Activated naive CD4-positive, alpha-beta T cell treated with anti-CD3 and anti-CD28 coated beads, Interleukin-2, amount 10 ng/mL, durations not matched to agents 7 days and 5 days (primary cell): ENCODE measurements around the gene VARS2.

Experiments
- CTCF ChIA-PET: fragments of 350-600 bp; sonication (Branson Sonifier 250); formaldehyde crosslinking; loops from one replicate; lab custom pipeline; 2021; ENCODE audit warnings: antibody characterized with exemption; lab: Charles Lee
- DNase-seq: peaks from one replicate; pipeline ENCODE4 v3.0.0-alpha.2; 2020
- H3K27ac Mint-ChIP-seq: one replicate; pipeline ENCODE4 v1.8.0; 2021; ENCODE audit warnings: mild to moderate bottlenecking, moderate library complexity, mixed read lengths
- H3K27me3 Mint-ChIP-seq: one replicate; pipeline ENCODE4 v1.8.0; 2021; ENCODE audit warnings: mild to moderate bottlenecking, mixed read lengths
- H3K36me3 Mint-ChIP-seq: one replicate; pipeline ENCODE4 v1.8.0; 2021; ENCODE audit warnings: mixed read lengths
- H3K4me1 Mint-ChIP-seq: one replicate; pipeline ENCODE4 v1.8.0; 2021; ENCODE audit warnings: mixed read lengths
- H3K4me3 Mint-ChIP-seq: one replicate; pipeline ENCODE4 v1.8.0; 2021; ENCODE audit warnings: mild to moderate bottlenecking, moderate library complexity, mixed read lengths
- H3K9me3 Mint-ChIP-seq: one replicate; pipeline ENCODE4 v1.8.0; 2021; ENCODE audit warnings: mixed read lengths

Gene VARS2

DNA sequence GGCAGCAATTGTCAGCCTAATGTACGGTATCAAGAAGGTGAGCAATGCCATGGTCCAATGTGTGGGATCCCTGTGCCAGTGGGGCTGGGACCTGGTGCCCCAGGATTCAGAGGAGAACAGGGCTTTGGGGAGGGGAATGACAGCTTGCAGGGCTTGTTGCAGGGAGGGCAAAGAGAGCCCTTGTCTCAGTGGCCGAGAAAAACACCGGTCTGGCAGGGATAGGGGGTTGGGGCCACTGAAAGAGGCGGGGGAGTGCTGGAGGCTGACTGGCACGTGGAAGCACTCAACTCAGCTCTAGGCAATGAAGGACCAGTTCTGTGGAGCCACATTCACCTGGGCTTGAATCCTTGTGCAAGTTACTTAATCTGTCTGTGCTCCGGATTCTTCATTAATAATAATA lies 23.2 kb downstream of the VARS2 start:
- peaks cover 77% of the 10 kb centered on the region for H3K27me3 Mint-ChIP-seq
- no peak overlapping the region for H3K4me3 Mint-ChIP-seq
- H3K27ac Mint-ChIP-seq = no peak overlapping the region
- CTCF ChIA-PET = no interaction called here
- no peak for DNase-seq
- H3K36me3 Mint-ChIP-seq = no peaks in the 10 kb centered on the region
- H3K4me1 Mint-ChIP-seq = no peaks in the 10 kb centered on the region
- H3K9me3 Mint-ChIP-seq = no peaks in the 10 kb centered on the region

DNA sequence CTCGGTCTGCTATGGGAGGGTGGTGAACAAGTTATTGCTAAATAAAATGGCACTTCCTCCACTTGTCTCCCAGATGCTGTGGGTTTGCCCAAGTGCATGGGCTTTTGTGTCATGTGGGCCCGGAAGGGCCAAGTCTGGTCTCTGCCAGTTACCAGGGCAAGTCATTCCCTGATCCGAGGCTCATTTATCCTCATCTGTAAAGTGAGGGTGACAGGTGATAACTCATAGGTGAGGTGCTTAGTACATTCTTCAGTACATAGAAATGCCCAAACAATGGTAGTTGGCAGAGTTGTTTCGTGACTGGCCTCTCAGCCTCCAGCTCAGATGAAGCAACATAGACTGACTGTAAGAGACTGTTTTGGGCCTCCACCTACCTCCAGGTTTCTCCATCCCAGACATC lies 24.7 kb downstream of the VARS2 start:
- peaks cover 87% of the 10 kb centered on the region for H3K27me3 Mint-ChIP-seq
- no peak for DNase-seq
- H3K4me3 Mint-ChIP-seq = no peak overlapping the region
- CTCF ChIA-PET = interaction anchor here (1.4 kb wide), 1 partner anchor 23 kb away, joined by 3 read pairs; no protein-coding TSS in a partner anchor
- no peaks in the 10 kb centered on the region for H3K9me3 Mint-ChIP-seq
- H3K27ac Mint-ChIP-seq = no peak overlapping the region
- H3K4me1 Mint-ChIP-seq = peaks cover 2% of the 10 kb centered on the region
- no peaks in the 10 kb centered on the region for H3K36me3 Mint-ChIP-seq

DNA sequence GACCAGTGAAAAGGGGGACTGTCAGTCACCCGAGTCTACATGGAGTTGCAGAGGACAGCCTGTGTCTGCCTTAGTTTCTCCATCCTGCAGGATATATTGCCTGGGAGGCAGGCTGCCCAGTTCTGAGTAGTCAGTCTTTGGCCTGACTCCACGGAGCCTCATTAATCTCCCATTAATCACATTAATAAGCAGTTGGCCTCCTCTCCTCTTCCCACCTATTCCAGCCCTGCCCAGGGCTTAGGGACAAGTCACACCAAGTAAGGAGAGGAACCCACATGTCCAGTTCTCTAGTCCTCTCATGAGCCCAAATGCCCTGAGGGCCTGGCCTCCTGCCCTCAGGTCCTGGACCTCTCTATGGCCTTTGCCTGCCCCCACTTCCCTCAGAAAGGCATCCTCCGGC lies 25.4 kb downstream of the VARS2 start:
- Mint-ChIP-seq H3K36me3 (no peaks in the 10 kb centered on the region), H3K4me1 (peaks cover 2% of the 10 kb centered on the region), H3K4me3 (no peak overlapping the region), H3K27me3 (peaks cover 86% of the 10 kb centered on the region), H3K27ac (no peak overlapping the region), H3K9me3 (no peaks in the 10 kb centered on the region)
- CTCF ChIA-PET = interaction anchor here (1.6 kb wide), 1 partner anchor 8 kb away, joined by 4 read pairs; the partner anchor contains the start of gene SFTA2
- DNase-seq = no peak

DNA sequence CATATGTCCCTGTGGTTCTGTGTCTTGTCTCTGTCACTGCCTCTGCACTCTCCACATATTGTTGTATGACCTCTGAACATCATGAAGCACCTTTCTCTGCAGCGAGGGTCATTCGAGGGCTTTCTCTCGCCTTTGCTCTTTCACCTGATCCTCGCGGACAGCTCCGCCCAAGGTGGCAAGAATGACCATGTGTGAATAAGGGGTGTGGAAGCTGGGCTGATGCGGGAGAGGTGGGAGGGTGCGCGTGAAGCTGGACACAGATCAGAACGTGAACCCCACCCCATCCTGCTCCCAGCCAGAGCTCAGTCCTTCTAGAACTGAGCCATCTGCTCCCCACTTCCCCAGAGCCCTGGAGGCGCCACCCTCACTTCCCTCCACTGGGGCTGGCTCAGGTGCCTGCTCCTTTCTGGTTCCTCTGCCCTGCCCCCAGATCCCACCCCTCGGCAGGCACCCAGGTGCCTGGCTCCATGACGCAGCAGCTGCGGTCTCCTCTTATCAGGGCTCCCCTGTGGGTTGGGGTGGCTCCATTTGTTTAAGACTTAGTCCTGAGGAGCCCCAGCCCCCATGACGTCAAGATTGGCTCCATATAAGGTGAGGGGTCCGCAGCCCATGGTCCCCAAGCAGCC lies 26.4 kb downstream of the VARS2 start, which contains the start of gene MUCL3:
Gene MUCL3 (plus strand): TSS at position 613 of the 626 bp plus-strand sequence. CDS start 27 bp downstream, outside the sequence.
- CTCF ChIA-PET = interaction anchor here (0.9 to 1.6 kb wide), 4 partner anchors 9 to 139 kb away, joined by 3 to 4 read pairs (median 3); partner anchors contain the start of gene SFTA2
- H3K9me3 Mint-ChIP-seq = no peaks in the 10 kb centered on the region
- peaks cover 87% of the 10 kb centered on the region for H3K27me3 Mint-ChIP-seq
- peaks cover 2% of the 10 kb centered on the region for H3K4me1 Mint-ChIP-seq
- H3K36me3 Mint-ChIP-seq = no peaks in the 10 kb centered on the region
- H3K4me3 Mint-ChIP-seq = no peak within 1 kb of the TSS
- no peak within 1 kb of the TSS for H3K27ac Mint-ChIP-seq
- DNase-seq = no peak

DNA sequence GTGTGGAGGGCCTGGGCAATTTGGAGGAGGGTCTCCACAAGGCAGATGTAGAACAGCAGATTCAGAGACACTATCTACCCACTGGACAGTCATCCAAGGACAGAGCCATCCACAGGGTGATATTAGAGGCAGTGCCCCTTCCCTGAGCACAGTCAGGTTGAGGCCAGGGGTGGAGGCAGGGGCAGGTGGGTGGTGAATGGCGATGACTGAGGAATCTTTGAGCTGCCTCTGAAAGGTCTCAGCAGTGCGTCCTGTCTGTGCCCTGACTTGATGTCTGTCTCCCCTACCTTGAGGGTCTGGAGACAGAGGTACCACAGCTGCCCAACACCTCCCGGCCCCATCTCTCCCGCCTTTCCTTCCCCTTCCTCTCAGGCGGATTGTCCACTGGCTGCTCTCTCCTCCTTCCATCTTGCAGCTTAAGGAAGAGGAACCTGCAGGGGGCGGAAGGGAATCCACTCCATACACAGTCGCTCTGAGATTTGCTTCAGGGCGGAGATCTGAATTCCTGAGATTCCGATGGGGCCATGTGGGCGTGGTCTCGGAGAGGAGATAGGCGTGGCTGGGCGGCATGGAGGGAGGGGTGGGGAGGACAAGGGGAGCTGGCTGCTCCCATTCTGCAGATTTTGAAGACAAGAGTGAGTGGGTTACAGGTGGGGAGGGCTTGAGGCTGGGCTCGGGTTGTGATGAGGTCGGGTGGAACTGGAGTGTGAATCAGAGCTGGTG lies 28.5 kb downstream of the VARS2 start:
- no peaks in the 10 kb centered on the region for H3K9me3 Mint-ChIP-seq
- H3K36me3 Mint-ChIP-seq = no peaks in the 10 kb centered on the region
- H3K27me3 Mint-ChIP-seq = peaks cover 89% of the 10 kb centered on the region
- peak; percentile 33 for DNase-seq
- H3K4me3 Mint-ChIP-seq = no peak overlapping the region
- H3K27ac Mint-ChIP-seq = no peak overlapping the region
- H3K4me1 Mint-ChIP-seq = peaks cover 2% of the 10 kb centered on the region
- CTCF ChIA-PET = interaction anchor here (0.8 to 1.7 kb wide), 3 partner anchors 13 to 142 kb away, joined by 3 to 4 read pairs (median 3); no protein-coding TSS in a partner anchor

DNA sequence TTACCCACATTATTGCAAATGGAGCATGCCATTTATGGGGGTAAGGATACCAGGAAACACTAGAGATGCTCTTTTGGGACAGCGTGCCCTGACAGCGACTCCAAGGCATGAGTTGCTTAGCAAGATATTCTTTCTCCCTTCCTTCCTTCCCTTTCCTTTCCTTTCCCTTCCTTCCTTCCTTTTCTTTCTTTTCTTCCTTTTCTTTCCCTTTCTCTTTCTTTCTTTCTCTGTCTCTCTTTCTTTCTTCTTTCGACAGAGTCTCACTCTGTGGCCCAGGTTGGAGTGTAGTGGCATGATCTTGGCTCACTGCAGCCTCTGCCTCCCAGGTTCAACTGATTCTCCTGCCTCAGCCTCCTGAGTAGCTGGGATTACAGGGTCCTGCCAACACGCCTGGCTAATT lies 30.0 kb downstream of the VARS2 start:
- Mint-ChIP-seq H3K4me1 (peaks cover 2% of the 10 kb centered on the region), H3K27me3 (peaks cover 89% of the 10 kb centered on the region), H3K36me3 (no peaks in the 10 kb centered on the region), H3K9me3 (no peaks in the 10 kb centered on the region), H3K4me3 (no peak overlapping the region), H3K27ac (no peak overlapping the region)
- CTCF ChIA-PET = no interaction called here
- DNase-seq = no peak

DNA sequence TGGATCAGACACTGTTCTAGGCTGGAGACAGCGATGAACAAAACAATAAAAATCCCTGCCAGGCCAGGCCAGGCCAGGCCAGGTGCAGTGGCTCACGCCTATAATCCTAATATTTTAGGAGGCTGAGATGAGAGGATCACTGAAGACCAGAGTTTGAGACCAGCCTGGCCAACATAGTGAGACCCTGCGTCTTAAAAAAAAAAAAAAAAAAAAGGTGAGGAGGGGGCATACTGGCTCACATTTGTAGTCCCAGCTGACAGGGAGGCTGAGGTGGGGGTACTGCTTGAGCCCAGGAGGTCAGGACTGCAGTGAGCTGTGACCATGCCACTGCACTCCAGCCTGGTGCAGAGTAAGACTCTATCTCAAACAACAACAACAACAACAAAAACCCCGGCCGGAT lies 31.2 kb downstream of the VARS2 start:
- Mint-ChIP-seq H3K27me3 (peaks cover 90% of the 10 kb centered on the region), H3K4me3 (no peak overlapping the region), H3K4me1 (peaks cover 2% of the 10 kb centered on the region), H3K9me3 (no peaks in the 10 kb centered on the region), H3K27ac (no peak overlapping the region), H3K36me3 (no peaks in the 10 kb centered on the region)
- CTCF ChIA-PET = interaction anchor here (1.2 kb wide), 1 partner anchor 125 kb away, joined by 3 read pairs; no protein-coding TSS in a partner anchor
- no peak for DNase-seq

DNA sequence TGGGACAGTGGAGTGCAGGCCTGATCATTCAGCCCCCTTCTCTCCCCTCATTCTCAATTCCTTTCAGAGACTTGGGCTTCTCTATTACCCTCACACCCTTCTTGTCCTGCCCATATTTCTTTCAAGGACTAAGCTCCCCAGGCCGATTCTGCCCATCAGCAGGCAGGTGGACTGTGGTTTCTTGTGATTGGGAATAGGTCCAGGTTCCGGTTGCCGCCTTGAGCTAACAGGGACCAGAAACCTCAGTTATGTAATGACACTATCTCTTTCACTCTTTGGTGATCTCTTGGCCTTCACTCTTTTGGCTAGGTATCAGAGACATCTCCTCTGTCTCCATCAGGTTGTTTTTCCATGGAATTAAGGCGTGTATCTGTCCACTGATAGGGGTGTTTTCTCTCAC lies 33.2 kb downstream of the VARS2 start:
- CTCF ChIA-PET = no interaction called here
- Mint-ChIP-seq H3K4me3 (no peak overlapping the region), H3K4me1 (peaks cover 2% of the 10 kb centered on the region), H3K9me3 (no peaks in the 10 kb centered on the region), H3K27me3 (peaks cover 90% of the 10 kb centered on the region), H3K36me3 (no peaks in the 10 kb centered on the region), H3K27ac (no peak overlapping the region)
- no peak for DNase-seq

DNA sequence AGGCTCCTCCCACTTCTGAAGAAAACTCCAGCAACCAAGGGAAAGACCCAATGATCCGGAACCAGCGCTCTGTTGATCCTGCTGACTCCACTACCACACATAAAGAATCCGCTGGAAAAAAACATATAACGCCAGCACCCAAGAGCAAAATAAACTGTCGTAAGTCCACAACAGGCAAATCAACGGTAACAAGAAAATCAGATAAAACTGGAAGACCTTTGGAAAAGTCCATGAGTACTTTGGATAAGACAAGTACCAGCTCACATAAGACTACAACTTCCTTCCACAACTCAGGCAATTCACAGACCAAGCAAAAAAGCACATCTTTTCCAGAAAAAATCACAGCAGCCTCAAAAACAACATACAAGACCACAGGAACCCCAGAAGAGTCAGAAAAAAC lies 34.8 kb downstream of the VARS2 start:
- CTCF ChIA-PET = interaction anchor here (1.8 kb wide), 1 partner anchor 12 kb away, joined by 4 read pairs; no protein-coding TSS in a partner anchor
- no peak overlapping the region for H3K4me3 Mint-ChIP-seq
- H3K9me3 Mint-ChIP-seq = no peaks in the 10 kb centered on the region
- no peak for DNase-seq
- no peak overlapping the region for H3K27ac Mint-ChIP-seq
- peaks cover 90% of the 10 kb centered on the region for H3K27me3 Mint-ChIP-seq
- H3K4me1 Mint-ChIP-seq = no peaks in the 10 kb centered on the region
- no peaks in the 10 kb centered on the region for H3K36me3 Mint-ChIP-seq

DNA sequence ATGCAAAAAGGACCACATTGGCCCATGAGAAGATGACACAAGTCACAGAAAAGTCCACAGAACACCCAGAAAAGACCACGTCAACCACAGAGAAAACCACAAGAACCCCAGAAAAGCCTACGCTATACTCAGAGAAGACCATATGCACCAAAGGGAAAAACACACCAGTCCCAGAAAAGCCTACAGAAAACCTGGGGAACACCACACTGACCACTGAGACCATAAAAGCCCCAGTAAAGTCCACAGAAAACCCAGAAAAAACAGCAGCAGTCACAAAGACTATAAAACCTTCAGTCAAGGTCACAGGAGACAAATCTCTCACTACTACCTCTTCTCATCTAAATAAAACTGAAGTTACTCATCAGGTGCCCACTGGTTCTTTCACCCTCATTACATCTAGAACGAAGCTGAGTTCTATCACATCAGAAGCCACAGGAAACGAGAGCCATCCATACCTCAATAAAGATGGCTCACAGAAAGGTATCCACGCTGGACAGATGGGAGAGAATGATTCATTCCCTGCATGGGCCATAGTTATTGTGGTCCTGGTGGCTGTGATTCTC lies 38.0 kb downstream of the VARS2 start:
- peaks cover 97% of the 10 kb centered on the region for H3K27me3 Mint-ChIP-seq
- CTCF ChIA-PET = no interaction called here
- no peak for DNase-seq
- H3K4me1 Mint-ChIP-seq = peaks cover 17% of the 10 kb centered on the region
- no peaks in the 10 kb centered on the region for H3K9me3 Mint-ChIP-seq
- H3K27ac Mint-ChIP-seq = no peak overlapping the region
- H3K4me3 Mint-ChIP-seq = no peak overlapping the region
- H3K36me3 Mint-ChIP-seq = no peaks in the 10 kb centered on the region

DNA sequence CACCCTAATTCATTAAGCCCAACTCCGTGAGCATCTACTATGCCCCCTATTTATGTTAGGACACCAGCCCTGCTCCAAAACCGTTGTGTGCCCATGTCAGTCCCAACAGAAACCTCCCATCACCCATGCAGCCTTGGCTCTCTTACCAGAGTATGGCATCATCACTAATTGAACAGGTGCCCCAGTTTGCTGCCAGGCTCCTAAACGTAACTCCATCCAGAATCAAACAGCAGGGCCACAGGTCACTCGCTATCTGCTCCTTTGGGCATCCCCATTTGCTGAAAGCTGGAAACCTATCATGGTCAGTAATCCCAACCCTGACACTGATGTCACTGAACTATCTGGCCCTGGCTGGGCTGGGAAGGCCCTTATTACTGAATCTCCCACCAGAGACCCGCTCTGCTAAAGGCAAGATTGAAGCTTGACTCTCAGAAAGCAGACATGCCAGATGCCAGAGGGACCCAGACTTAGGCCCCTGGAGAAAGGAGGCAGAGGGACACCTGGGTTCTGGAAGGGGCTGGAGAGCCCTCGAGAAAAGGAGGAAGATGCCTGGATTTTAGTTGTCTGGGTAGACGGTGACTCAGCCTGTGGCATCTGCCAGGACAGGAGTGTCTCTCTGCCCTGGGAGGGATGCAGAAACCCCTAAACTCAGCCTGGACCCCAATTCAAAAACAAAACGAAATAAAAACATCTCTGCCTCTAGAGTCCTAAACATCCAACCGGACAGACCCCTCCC lies 40.8 kb downstream of the VARS2 start:
- Mint-ChIP-seq H3K36me3 (no peaks in the 10 kb centered on the region), H3K9me3 (no peaks in the 10 kb centered on the region), H3K27ac (no peak overlapping the region), H3K4me3 (peak overlapping the region; percentile 24), H3K4me1 (peaks cover 17% of the 10 kb centered on the region), H3K27me3 (peaks cover 88% of the 10 kb centered on the region)
- CTCF ChIA-PET = interaction anchor here (1.0 to 1.3 kb wide), 2 partner anchors 41 to 116 kb away, joined by 3 to 4 read pairs; partner anchors contain the start of gene VARS2
- DNase-seq = no peak

DNA sequence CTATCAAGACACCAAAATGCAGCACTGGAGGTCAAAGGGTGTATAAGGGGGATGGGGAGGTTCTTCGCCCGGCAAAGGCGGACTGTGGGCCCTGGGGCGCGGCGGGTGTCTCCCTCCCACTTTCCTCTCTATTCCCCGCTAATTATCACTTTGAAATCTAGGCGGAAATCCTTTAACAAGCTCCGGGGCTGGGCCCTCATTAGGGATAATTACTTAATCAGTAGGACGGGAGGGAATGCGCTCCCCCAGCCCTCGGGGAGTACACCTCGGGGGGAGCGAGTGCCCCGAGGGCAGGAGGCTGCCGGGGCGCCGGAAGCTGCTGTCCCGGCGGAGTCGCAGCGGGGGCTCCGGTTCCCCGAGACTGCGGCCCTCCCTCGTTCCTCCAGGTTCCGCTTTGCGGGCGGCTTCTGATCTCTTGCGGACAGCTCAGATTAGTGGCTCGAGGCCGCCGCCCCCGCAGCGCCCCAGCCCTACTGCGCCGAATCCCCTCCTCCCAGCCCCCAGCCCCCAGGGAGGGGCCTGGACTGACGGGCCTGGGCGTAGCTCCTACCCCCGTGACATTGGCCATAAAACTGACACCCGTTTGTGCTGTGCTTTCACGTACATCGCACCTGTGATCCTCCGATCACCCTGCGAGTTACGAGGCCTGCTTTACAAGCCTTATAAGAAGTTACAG lies 41.5 kb downstream of the VARS2 start:
- peak; percentile 70 for DNase-seq
- Mint-ChIP-seq H3K36me3 (no peaks in the 10 kb centered on the region), H3K4me1 (peaks cover 17% of the 10 kb centered on the region), H3K27me3 (peaks cover 84% of the 10 kb centered on the region), H3K27ac (no peak overlapping the region), H3K9me3 (no peaks in the 10 kb centered on the region), H3K4me3 (peak overlapping the region; percentile 60)
- CTCF ChIA-PET = interaction anchor here (0.8 to 1.9 kb wide), 4 partner anchors 14 to 125 kb away, joined by 3 to 8 read pairs (median 4); partner anchors contain the start of genes MUCL3 and VARS2

DNA sequence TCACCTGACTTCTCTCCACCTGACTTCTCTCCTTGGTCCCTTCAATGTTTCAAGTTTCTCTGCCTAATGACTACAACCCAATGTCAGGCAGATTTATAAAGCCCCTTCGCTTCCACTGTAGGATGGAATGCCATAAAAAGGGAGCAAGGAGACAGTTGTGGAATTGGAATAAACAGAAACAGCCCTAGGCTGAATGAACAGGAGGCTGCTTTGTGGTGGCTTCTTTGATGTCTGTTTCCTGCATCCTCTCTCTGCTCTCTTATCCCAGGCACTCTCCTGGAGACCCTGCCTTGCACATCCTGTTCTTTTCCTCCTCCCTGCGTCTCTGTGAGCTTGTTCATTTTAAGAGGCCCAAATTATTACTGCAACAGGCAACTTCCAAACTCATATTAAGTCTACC lies 43.7 kb downstream of the VARS2 start:
- Mint-ChIP-seq H3K4me1 (peaks cover 17% of the 10 kb centered on the region), H3K9me3 (no peaks in the 10 kb centered on the region), H3K36me3 (no peaks in the 10 kb centered on the region), H3K27ac (no peak overlapping the region), H3K4me3 (no peak overlapping the region), H3K27me3 (peaks cover 72% of the 10 kb centered on the region)
- CTCF ChIA-PET = no interaction called here
- no peak for DNase-seq
